G401.6 (cell line): ENCODE measurements around the gene ZNF202.

ENCODE experiments used
- FAIRE-seq: peaks from 2 replicates; lab custom pipeline; 2012; peaks lifted over from hg19 to GRCh38; lab: Jason Lieb, UNC

Gene ZNF202

GRCh38 chr11:123682696-123683410 lies 58.6 kb downstream of the ZNF202 start:
- no peak for FAIRE-seq

GRCh38 chr11:123681030-123681429 lies 60.4 kb downstream of the ZNF202 start:
- FAIRE-seq, result no peak

GRCh38 chr11:123678246-123678645 lies 63.2 kb downstream of the ZNF202 start:
- no peak for FAIRE-seq

- no peak for FAIRE-seq
Observed at GRCh38 chr11:123677510-123677909, 64.0 kb downstream of the ZNF202 start.

GRCh38 chr11:123674297-123674696 lies 67.2 kb downstream of the ZNF202 start:
- FAIRE-seq, result no peak
